GM19397 (cell line): Measurements from ENCODE around the gene TANGO6.
"Not testable (repeated sequence)": the region's sequence is repeated elsewhere in the genome, so short reads cannot be mapped to it uniquely, and the experiment has no call there.

Experiments
- ATAC-seq: cut with Tn5 transposase; IDR thresholded peaks from one replicate; pipeline ENCODE4 v1.9.1; 2021; ENCODE audit warnings: mild to moderate bottlenecking, moderate library complexity; ENCODE audit not compliant: unreplicated experiment

The TANGO6 gene

DNA sequence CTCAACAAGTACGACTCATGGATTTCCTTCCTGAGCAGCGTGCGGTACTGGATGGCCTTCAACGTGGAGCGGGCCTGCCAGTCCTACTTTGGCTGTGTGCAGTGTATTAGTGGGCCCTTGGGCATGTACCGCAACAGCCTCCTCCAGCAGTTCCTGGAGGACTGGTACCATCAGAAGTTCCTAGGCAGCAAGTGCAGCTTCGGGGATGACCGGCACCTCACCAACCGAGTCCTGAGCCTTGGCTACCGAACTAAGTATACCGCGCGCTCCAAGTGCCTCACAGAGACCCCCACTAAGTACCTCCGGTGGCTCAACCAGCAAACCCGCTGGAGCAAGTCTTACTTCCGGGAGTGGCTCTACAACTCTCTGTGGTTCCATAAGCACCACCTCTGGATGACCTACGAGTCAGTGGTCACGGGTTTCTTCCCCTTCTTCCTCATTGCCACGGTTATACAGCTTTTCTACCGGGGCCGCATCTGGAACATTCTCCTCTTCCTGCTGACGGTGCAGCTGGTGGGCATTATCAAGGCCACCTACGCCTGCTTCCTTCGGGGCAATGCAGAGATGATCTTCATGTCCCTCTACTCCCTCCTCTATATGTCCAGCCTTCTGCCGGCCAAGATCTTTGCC lies 271.1 kb downstream of the TANGO6 start:
- no peak for ATAC-seq

DNA sequence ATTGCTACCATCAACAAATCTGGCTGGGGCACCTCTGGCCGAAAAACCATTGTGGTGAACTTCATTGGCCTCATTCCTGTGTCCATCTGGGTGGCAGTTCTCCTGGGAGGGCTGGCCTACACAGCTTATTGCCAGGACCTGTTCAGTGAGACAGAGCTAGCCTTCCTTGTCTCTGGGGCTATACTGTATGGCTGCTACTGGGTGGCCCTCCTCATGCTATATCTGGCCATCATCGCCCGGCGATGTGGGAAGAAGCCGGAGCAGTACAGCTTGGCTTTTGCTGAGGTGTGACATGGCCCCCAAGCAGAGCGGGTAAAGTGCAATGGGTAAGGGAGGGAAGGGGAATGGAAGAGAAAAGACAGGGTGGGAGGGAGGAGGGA lies 271.6 kb downstream of the TANGO6 start:
- no peak for ATAC-seq

DNA sequence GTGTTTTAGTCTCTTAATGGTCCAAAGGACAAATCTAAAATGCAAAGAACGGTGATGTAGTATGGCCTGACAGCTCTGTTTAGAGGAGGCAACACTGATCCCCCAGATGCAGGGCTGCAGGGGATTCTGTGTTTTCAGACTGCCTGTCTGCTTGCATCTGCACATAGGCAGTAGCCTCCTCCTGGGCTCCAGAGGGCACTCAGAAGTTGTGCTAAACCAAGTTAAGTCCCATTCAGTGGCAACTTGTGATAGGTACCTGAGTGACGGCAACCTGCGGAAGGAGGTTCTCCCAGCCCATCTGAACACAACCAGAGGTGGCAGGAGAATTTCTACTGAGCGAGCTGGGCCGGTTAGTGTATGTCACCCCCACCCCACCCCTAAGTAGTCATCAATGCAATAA lies 272.0 kb downstream of the TANGO6 start:
- ATAC-seq = no peak

DNA sequence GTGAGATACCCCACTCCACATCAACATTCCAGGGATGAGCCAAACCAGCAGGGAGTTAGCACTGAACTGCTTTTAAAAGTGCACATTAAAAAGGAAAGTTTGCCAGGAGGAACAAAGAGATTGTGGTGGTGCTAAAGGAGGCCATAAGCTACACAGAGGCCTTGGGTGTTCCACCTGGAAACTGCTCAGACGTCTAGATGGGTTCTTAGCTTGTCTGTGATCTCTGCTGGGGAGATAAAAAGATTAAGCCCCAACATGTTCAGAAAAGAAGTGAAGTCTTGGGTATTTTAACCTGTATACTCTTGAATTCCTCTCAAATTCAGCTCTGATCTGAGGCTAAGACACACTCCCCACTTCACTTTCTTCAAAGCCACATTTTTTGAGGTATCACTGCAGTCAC lies 272.5 kb downstream of the TANGO6 start:
- ATAC-seq = no peak

DNA sequence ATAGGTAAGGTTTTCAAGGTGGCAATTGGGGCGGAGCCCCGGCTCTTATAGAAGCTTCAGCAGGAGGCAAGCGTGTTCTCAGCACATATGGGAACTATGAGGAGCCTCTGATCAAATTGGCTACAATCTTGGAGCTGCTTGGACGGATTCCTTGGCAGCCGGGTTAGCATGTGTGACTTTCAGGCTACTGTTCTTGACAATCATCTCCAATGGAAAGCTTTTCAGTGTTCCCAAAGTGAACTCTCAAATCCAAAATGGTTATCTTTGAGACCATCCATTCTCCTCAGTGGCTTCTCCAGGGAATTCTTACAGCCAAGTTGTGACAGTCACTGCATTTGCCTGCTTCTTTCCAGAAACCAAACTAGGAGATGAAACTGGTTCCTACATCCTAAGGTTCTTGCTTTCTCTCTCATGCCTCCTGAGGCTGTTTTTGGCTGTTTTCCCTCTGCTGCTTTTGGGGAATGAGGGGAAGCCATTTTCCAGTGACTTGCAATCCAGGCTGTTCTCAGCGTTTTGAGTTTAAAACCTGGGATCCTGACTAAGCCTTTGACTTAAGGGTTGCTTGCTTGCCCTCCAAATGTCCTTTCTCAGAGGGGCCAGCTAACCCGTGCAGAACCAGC lies 273.0 kb downstream of the TANGO6 start:
- ATAC-seq = no peak

DNA sequence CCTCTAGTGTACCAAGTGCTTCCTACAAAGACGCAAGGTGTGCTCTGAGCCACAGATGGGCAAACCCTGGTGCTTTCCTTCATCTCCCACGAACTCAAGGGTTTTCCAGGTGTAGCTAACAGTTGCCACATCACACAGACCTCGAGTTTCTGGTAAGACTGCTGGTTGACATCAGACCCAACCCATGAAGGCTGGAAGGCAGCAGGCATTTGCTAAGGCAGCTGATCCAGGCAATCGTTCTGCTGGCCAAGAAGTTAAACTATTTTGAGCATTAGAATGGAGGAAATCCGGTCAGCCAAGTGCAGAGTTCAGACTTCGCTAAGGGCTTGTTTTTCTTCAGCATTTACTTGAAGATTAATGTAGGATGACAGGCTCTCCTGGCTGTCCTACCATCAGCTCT lies 273.6 kb downstream of the TANGO6 start:
- no peak for ATAC-seq

DNA sequence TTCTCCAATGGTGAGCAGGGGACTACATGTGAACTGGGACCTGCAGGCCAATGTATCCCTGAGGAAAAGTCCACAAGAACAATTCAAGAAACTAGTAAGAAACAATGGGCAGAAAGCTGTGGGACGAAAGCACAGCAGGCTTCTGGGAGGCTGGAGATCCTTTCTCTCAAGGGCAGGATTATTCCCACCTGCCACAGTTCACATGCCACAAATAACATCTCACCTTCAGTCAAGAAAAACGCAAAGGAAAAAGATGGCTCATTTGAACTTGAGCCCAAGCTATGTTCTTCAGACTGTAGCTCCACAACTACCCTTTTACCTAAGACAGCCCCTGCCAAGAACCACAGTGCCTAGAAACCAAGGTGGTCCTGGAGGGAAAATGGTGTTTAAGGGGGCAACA lies 275.1 kb downstream of the TANGO6 start:
- no peak for ATAC-seq

DNA sequence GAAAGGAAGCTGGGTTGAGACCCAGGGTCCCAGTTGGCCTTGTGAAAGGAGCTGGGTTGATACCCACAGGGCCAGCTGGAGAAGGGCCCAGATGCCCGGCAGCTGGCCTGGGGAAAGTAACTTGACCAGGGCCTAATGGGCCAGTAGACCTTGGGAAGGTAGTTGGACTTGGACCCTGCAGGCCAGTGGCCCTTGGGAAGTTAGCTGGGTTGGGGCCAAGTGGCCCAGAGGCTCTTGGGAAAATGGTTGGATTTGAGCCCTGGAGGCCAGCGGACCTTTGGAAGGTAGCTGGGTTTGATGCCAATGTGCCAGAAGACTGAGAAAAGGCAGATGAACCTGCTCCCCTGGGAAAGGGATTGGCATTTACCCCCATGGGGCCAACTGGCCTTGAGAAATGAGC lies 275.7 kb downstream of the TANGO6 start:
- ATAC-seq = no peak

DNA sequence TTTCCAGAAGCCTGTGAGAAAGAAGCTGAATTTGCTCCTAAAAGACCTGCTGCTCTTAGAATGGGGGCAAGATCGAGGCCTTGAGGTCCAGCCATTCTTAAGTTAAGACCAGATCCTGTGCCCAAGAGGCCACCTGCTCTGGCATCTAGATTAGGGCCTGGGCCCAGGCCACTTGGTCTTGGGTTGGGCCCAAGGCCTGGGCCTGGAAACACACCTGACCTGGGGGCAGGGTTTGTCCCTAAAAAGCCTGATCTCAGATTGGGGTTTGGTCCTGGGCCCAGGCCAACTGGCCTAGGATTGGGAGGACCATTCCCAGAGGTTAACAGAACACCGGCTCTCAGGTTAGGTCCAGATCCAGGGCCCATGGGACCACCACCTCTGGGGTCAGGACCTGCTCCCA lies 276.2 kb downstream of the TANGO6 start:
- ATAC-seq = no peak

DNA sequence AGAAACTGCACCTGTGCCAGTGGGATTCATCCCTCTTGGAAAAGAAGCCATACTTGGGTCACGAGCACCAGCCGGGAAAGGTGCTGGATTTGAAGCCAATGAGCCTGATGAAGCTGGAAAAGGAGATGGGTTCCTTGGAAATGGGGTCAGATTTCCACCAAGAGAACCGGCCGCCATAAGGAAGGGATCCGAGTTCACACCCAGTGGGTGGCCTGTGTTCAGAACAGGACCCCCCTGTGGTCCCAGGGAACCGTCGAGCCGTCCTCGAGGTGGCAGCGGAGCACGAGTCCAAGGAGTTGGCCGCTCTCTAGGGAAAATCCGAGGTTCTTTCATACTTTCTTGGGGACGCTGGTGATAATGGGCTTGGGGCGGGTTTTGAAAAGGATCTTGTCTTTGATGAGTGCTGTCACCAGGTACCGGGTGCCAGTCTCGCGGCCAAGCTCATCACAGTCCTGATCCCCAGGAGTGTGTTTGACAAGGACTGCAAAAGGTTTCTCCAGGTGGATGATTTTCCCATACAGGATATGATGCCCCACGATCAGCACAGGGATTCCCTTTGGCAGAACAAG lies 276.8 kb downstream of the TANGO6 start:
- ATAC-seq = no peak

DNA sequence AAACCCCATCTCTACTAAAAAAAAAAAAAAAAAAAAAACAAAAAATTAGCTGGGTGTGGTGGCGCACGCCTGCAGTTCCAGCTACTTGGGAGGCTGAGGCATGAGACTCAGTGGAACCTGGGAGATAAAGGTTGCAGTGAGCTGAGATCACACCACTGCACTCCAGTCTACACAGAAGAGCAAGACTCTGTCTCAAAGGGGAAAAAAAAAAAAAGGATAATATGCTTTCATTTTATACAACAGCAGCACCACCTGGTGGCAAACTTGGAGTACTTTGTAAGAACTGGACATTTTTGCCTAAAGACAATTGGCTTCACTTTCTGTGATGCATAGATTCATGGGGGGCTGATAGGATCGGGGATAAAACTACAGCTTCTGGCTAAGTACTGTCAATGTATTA lies 280.6 kb downstream of the TANGO6 start:
- ATAC-seq = no peak

DNA sequence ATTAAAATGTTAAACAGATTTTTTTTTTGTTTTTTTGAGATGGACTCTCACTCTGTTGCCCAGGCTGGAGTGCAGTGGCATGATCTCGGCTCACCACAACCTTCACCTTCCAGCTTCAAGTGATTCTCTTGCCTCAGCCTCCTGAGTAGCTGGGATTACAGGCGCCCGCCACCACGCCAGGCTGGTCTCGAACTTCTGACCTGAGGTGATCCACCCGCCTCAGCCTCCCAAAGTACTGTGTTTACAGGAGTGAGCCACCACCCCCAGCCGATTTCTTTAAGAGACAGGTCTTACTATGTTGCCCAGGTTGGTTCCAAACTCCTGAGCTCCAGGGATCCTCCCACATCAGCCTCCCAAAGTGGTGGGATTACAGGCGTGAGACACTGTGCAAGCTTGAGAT lies 281.1 kb downstream of the TANGO6 start:
- ATAC-seq = not testable (repeated sequence)

DNA sequence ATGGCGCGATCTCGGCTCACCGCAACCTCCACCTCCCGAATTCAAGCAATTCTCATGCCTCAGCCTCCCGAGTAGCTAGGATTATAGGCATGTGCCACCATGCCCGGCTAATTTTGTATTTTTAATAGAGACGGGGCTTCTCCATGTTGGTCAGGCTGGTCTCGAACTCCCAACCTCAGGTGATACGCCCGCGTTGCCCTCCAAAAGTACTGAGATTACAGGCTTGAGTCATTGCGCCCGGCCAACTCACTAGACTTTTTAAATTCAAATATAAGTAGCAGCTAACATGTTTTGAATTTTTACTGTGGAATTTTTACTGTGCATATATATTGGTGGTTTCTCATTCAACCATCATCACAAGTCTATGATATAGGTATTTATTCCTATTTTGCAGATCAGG lies 281.6 kb downstream of the TANGO6 start:
- not testable (repeated sequence) for ATAC-seq

DNA sequence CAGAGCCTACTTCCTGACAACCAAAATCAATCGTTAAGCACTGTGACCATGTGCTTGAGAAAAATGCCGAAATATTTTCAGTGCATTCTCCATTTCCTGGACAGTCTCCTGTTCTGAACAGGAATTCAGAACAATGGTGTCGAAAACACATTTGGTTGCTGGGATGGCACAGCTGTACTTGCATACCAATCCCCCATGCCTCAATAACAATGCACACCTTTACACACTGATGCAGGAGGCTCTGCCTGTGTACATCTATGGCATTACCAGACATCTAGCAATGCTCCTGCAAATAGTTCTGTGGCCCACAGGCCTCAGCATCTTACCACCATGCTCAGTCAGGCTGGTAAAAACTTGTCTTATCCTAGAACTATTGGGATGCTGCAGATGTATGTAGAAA lies 282.9 kb downstream of the TANGO6 start:
- ATAC-seq = no peak

DNA sequence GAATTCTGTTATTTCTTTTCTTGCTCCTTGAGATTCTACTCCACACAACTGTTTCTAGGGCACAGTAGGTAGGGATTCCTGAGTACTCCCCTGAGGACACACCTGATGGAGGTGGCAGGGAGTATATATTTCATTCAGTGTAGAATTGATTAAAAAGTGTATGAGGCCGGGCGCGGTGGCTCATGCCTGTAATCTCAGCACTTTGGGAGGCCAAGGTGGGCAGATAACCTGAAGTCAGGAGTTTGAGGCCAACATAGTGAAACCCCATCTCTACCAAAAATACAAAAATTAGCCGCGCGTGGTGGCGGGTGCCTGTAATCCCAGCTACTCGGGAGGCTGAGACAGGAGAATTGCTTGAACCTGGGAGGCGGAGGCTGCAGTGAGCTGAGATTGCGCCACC lies 283.5 kb downstream of the TANGO6 start:
- ATAC-seq = not testable (repeated sequence)

DNA sequence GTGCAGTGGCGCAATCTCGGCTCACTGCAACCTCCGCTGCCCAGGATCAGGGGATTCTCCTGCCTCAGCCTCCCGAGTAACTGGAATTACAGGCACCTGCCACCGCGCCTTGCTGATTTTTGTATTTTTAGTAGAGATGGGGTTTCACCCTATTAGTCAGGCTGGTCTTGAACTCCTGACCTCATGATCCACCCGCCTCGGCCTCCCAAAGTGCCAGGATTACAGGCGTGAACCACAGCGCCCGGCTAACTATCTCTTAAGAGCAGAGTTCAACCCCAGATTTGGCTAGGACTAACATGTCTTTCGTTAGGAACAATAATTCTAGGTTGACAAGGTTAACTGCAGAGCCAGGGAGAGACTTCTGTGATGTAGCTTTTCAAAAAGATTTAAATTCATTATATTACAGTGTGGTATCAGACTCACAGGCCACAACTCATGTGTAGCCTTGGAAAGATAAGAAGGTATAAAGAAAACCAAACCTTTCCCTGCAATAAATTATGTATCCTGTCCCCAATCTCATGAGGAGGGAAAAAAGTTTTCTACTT lies 284.7 kb downstream of the TANGO6 start:
- ATAC-seq = no peak

DNA sequence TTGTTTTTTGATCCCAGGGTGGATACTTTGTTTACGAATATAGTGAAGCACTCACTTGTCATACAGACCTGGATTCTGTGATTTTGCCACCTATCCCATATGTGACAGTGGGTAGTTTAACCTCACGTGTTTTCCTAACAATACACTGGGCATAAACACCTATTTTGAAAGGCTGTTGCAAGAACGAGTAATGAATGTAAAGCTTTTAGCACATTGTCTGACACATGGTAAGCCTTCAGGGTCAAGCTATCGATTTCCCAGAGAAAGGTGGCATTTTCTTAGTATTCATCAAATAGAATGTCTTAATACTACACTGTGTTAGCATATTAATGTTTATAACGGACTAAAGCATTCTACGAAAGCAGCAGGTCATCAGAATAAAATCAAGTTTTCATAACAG lies 287.1 kb downstream of the TANGO6 start:
- ATAC-seq = no peak

DNA sequence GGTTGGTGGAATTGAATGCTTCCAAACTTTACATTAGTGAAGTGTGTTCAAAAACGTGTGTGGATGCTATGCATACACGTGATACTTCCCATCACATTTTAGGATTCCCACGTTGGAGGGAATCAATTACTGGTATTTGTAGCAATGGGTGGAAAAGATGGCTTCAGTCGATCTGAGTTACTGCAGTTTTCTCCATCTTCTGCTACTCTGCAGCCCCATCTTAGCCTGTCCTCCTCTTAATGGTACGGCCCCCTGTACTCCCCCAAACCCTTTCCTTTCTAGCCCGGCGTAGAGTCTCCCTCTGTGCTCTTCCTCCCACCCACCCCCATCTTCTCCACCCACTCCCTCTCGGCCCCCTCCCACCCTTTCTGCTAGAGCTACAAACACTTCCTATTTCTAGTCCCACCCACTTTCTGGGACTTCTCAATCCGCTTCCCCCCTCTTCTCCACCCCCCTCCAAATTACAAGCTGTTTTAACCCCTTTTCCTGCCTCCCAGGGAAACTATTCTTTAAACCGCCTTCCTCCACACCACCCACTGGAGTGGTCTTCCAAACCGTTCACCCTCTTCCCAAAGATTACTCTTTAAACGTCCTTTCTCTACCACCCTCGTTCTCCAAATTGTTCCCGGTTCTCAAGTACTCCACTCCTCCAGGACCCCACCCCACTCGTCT lies 288.0 kb downstream of the TANGO6 start:
- ATAC-seq = no peak

DNA sequence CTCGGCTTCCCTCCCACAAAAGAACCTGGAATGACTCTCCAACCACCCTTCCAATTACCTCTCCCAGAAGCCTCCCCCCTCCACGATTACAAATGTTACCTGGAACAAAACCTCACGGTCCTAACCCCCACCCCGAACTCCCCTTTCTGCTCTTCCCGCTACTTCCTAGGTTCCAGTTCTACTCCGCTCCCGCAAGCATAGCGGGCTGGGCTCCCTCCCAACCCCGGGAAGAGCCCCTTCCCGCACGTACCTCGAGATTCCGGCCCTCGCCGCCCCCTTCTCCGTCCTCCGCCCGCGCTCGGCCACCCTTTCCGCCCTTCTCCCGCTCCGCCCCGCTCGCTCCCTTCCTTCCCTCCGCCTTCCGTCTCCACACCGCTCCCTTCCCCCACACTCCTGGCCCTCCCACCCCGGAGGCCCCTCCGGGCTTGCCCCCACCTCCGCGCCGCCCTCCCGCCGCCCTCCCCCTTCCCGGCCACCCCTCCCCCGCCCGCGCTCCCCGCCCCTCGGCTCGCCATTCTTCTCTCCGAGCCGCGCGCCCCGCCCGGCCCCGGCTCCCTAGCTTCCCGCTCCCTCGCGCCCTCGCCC lies 288.6 kb downstream of the TANGO6 start:
- ATAC-seq = peak; percentile 62

DNA sequence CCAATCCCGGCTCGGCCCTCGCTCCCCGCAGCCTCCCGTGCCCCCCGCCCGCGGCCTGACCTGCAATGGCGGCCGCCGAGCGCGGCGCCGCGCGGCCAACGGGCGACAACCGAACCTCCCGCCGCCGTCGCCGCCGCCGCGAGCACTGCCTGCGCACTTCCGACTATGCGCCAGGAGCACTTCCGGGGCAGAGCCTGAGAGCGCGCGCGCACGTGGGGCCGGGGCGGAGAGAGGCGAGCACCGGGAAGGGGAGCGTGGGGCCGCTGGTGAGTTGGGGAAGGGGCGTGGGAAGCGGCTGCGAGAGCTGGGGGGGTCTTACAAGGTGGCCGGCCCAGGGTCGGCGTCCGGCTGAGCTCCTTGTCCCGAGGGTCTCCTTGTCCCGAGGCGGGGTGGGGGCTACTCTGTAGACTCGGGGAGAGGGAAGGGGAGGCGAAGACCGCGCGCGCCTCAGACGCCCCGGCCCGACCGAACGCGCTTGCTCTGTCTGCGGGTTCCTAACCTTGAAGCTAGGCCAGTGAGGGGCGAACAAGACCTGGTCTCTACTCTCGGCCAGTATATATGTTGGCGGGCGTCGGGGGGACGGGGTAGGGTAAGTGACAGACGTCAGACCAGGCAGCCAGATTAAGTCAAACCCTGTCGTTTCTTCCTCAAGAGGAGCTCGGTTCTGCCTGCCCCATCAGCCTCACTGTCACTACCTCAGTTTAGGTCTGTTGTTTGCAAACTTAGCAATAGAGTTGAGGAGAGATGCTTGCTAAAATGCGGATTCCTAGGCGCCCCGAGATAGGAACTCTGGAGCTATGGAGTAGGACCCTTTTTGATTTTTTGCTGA lies 289.3 kb downstream of the TANGO6 start, which contains the start of the genes CHTF8 and UTP4:
Gene CHTF8, minus strand, starts transcription at position 165 of the 829 bp plus-strand sequence. CDS start 11,130 bp downstream, outside the sequence.
Gene UTP4, plus strand, starts transcription at position 226 of the 829 bp plus-strand sequence. CDS start 811 bp downstream, outside the sequence.
- peak; percentile 94 for ATAC-seq
